Measurements from ENCODE around the gene HSPA12A. TPM values are rescaled to one million over a fixed set of nuclear protein-coding genes. Genes with fewer than 3 reads are reported as not detected.
A peak's percentile ranks its signal among the peaks of the same experiment; 100 is the strongest.

The HSPA12A gene
- polyA plus RNA-seq, 1 experiment: 20.5 TPM

DNA sequence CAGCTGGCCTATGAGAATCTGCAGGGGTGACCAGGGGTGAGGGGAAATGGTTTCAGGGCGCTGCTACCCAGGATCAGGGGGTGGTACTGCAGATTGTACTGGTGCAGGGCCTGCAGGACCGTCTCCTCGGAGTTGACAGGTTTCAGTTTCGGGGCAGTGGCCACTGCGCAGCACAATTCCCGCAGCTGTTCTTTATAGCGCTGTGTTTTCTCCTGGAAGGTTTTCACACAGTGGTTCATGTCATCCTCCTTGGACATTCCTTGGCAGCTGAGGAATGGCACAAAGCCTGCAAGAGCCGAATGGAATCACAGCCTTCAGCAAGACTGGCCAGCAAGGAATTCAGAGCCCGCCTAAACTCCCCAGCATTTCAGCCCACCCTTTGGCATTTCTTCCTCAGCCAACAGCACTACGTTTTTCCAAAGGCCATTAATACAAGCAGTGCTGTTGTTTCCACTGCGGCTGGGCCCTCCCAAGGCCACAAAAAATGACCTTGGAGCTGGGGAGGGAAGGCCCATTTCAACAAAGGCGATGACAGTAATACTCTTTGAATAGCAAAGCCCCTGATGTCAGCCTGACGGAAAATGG lies 76.7 kb downstream of the HSPA12A start:
- TF ChIP-seq, protein P1, sequence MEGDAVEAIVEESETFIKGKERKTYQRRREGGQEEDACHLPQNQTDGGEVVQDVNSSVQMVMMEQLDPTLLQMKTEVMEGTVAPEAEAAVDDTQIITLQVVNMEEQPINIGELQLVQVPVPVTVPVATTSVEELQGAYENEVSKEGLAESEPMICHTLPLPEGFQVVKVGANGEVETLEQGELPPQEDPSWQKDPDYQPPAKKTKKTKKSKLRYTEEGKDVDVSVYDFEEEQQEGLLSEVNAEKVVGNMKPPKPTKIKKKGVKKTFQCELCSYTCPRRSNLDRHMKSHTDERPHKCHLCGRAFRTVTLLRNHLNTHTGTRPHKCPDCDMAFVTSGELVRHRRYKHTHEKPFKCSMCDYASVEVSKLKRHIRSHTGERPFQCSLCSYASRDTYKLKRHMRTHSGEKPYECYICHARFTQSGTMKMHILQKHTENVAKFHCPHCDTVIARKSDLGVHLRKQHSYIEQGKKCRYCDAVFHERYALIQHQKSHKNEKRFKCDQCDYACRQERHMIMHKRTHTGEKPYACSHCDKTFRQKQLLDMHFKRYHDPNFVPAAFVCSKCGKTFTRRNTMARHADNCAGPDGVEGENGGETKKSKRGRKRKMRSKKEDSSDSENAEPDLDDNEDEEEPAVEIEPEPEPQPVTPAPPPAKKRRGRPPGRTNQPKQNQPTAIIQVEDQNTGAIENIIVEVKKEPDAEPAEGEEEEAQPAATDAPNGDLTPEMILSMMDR (IDR thresholded peaks at IDR 0.05; ENCODE audit: low read depth, low read length): no peak
- no peak for DNase-seq (ENCODE audit: low read depth, low spot score)
- Histone ChIP-seq H3K4me3 (ENCODE audit: low read depth, low read length) (peak overlapping the region; percentile 31), H3K9me3 (ENCODE audit: control insufficient read depth, insufficient read depth, low read length) (peaks cover 3% of the 10 kb centered on the region; the same call in 1 of the 2 replicates), H3K27me3 (ENCODE audit: control insufficient read depth, insufficient read depth, low read length) (no peaks in the 10 kb centered on the region), H3K27ac (ENCODE audit: low read depth, low read length) (no peak overlapping the region)
- ChIA-PET CTCF (interaction anchor here (0.9 to 2.1 kb wide), 2 partner anchors 16 kb away, joined by 3 to 13 read pairs; no protein-coding TSS in a partner anchor), POLR2A (no interaction called here)

- no peak overlapping the region for H3K27ac ChIP-seq (ENCODE audit: low read depth, low read length)
- TF ChIP-seq, protein P1 (IDR thresholded peaks at IDR 0.05; ENCODE audit: low read depth, low read length): no peak
- CTCF ChIA-PET: interaction anchor here (1.0 to 2.1 kb wide), 2 partner anchors 17 to 124 kb away, joined by 3 to 13 read pairs; no protein-coding TSS in a partner anchor
Measured at GRCh38 chr10:116664631-116665030, 77.7 kb downstream of the HSPA12A start.

DNA sequence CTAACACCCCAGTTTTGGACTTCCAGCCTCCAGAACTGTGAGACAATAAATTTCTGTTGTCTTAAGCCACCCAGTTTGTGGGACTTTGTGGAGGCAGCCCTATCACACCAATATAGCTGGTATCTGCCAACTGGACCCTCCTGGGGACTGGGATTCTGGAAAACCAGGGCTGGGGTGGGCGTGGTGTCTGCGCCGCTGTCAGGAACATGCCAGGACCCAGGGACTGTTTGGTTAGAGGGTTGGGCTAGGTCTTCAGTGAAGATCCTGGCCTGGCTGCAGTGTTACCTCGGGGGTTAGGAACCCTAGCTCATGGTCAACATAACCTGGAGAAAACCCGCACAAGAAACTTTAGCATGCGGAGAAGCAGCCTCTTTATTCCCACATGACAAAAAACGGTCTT lies 79.0 kb downstream of the HSPA12A start:
- CTCF ChIA-PET: interaction anchor here (1.7 to 2.1 kb wide), 2 partner anchors 19 to 125 kb away, joined by 12 to 13 read pairs; no protein-coding TSS in a partner anchor
- TF ChIP-seq, protein P1 (IDR thresholded peaks at IDR 0.05; ENCODE audit: low read depth, low read length): no peak
- no peak overlapping the region for H3K4me3 ChIP-seq (ENCODE audit: low read depth, low read length)
- DNase-seq (ENCODE audit: low read depth, low spot score): no peak
- H3K27me3 ChIP-seq (ENCODE audit: control insufficient read depth, insufficient read depth, low read length): peaks cover 2% of the 10 kb centered on the region
- no peak overlapping the region for H3K27ac ChIP-seq (ENCODE audit: low read depth, low read length)
- POLR2A ChIA-PET: interaction anchor here (0.7 kb wide), 2 partner anchors 126 to 313 kb away, joined by 6 to 7 read pairs; no protein-coding TSS in a partner anchor
- H3K9me3 ChIP-seq (ENCODE audit: control insufficient read depth, insufficient read depth, low read length): peaks cover 3% of the 10 kb centered on the region; the same call in 1 of the 2 replicates

More at GRCh38 chr10:116664631-116665030, 77.7 kb downstream of the HSPA12A start:
- no peak for DNase-seq (ENCODE audit: low read depth, low spot score)
- H3K4me3 ChIP-seq (ENCODE audit: low read depth, low read length): no peak overlapping the region
- peaks cover 3% of the 10 kb centered on the region; the same call in 1 of the 2 replicates for H3K9me3 ChIP-seq (ENCODE audit: control insufficient read depth, insufficient read depth, low read length)
- POLR2A ChIA-PET: no interaction called here
- H3K27me3 ChIP-seq (ENCODE audit: control insufficient read depth, insufficient read depth, low read length): no peaks in the 10 kb centered on the region

DNA sequence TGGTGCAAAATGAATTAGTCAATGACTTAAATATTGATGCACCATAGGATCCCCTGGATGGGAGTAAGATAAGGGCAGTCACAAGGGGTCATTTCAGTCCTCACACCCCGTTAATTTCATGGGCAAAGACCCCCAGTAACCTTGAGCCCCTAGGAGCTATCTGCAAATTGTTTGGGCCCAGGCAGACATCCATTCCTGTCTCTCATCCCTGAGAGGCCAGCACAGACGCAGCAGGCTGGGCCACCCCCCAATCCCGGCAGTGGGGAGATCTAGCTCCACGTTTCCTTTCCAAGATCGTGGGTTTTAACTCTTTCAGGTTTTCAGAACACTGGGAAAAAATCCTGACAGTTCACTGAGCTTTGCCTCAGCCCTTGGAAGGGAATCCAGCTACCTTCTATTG lies 81.5 kb downstream of the HSPA12A start:
- Histone ChIP-seq H3K27ac (ENCODE audit: low read depth, low read length) (no peak overlapping the region), H3K27me3 (ENCODE audit: control insufficient read depth, insufficient read depth, low read length) (peaks cover 6% of the 10 kb centered on the region), H3K4me3 (ENCODE audit: low read depth, low read length) (no peak overlapping the region), H3K9me3 (ENCODE audit: control insufficient read depth, insufficient read depth, low read length) (no peaks in the 10 kb centered on the region)
- ChIA-PET POLR2A (no interaction called here), CTCF (interaction anchor here (0.7 to 1.5 kb wide), 5 partner anchors 30 to 139 kb away, joined by 3 to 6 read pairs (median 4); no protein-coding TSS in a partner anchor)
- TF ChIP-seq, protein P1 (IDR thresholded peaks at IDR 0.05; ENCODE audit: low read depth, low read length): no peak
- no peak for DNase-seq (ENCODE audit: low read depth, low spot score)

- ChIA-PET POLR2A (no interaction called here), CTCF (interaction anchor here (0.9 kb wide), 1 partner anchor 129 kb away, joined by 3 read pairs; no protein-coding TSS in a partner anchor)
- H3K9me3 ChIP-seq (ENCODE audit: control insufficient read depth, insufficient read depth, low read length): no peaks in the 10 kb centered on the region
- peaks cover 12% of the 10 kb centered on the region for H3K27me3 ChIP-seq (ENCODE audit: control insufficient read depth, insufficient read depth, low read length)
- H3K4me3 ChIP-seq (ENCODE audit: low read depth, low read length): no peak overlapping the region
- no peak for DNase-seq (ENCODE audit: low read depth, low spot score)
- no peak overlapping the region for H3K27ac ChIP-seq (ENCODE audit: low read depth, low read length)
- TF ChIP-seq, protein P1 (IDR thresholded peaks at IDR 0.05; ENCODE audit: low read depth, low read length): no peak
Measured at GRCh38 chr10:116659049-116659670, 83.2 kb downstream of the HSPA12A start.
